ENCODE measurements around the gene RHBDD3.

RHBDD3 gene

DNA sequence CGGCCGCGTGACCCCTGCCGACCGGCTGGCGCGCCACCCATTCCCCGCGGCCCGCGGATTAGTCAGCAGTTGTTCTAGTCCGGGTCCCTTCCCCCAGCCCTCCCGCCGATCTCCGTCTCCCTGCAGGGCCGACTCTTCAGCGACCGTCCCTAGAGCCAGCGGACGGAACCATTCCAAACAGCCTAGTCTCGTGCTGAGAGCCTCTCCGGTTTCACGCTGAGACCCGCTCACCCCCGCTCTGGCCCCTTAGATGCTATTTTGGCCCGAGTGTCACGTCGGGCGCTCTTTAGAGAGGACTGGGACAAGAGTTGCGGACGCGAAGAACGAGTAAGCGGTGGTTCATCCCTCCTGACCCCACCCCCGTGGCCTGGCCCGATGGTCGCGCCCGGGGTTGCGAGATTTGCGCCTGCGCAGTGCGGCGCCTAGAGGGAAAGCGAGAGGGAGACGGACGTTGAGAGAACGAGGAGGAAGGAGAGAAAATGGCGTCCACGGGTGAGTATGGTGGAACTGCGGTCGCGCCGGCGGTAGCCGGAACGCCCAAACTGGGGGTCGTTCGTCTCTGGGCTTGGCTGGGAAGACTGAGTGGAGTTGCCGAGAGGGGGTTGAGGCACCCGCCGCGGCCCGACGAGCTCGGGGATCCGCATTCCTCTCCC, at the start of gene RHBDD3, which contains the start of gene EWSR1 (continued):
- TF ChIP-seq, protein P1, sequence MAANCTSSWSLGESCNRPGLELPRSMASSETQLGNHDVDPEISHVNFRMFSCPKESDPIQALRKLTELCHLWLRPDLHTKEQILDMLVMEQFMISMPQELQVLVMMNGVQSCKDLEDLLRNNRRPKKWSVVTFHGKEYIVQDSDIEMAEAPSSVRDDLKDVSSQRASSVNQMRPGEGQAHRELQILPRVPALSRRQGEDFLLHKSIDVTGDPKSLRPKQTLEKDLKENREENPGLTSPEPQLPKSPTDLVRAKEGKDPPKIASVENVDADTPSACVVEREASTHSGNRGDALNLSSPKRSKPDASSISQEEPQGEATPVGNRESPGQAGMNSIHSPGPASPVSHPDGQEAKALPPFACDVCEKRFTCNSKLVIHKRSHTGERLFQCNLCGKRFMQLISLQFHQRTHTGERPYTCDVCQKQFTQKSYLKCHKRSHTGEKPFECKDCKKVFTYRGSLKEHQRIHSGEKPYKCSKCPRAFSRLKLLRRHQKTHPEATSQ (tag by site-specific recombination; IDR thresholded peaks at IDR 0.05): 0 out of 2 replicates have a peak, but pooled peaks have one; percentile 76
- TF ChIP-seq ZNF529 (tag by site-specific recombination; IDR thresholded peaks at IDR 0.05; ENCODE audit: insufficient replicate concordance) (no peak), ZNF292 (tag by site-specific recombination; IDR thresholded peaks at IDR 0.05; ENCODE audit: borderline replicate concordance, low read depth) (no peak), ZNF549 (tag by site-specific recombination; IDR thresholded peaks at IDR 0.05) (no peak), IKZF3 (tag by site-specific recombination; IDR thresholded peaks at IDR 0.05) (peak; percentile 42; the same call in 1 of the 2 replicates), ZNF785 (tag by site-specific recombination; IDR thresholded peaks at IDR 0.05) (0 out of 2 replicates have a peak, but pooled peaks have one; percentile 71), ZXDB (tag by site-specific recombination; IDR thresholded peaks at IDR 0.05) (peak; percentile 95), ZBTB48 (tag by site-specific recombination; IDR thresholded peaks at IDR 0.05) (peak; percentile 100), ZSCAN18 (tag by site-specific recombination; IDR thresholded peaks at IDR 0.05) (peak; percentile 45), ZEB2 (tag by site-specific recombination; IDR thresholded peaks at IDR 0.05) (peak; percentile 91), ZNF473 (tag by site-specific recombination; IDR thresholded peaks at IDR 0.05) (no peak), PRDM6 (tag by site-specific recombination; IDR thresholded peaks at IDR 0.05) (no peak), ZSCAN23 (tag by site-specific recombination; IDR thresholded peaks at IDR 0.05) (peak; percentile 55; the same call in 1 of the 2 replicates), ZIC2 (tag by site-specific recombination; IDR thresholded peaks at IDR 0.05) (peak; percentile 97), ZBTB21 (tag by site-specific recombination; IDR thresholded peaks at IDR 0.05) (0 out of 2 replicates have a peak, but pooled peaks have one; percentile 37), GLIS1 (tag by site-specific recombination; IDR thresholded peaks at IDR 0.05) (peak; percentile 75), ZNF843 (tag by site-specific recombination; IDR thresholded peaks at IDR 0.05) (peak; percentile 45; the same call in 1 of the 2 replicates), ZNF426 (tag by site-specific recombination; IDR thresholded peaks at IDR 0.05) (no peak), ZBTB8A (tag by site-specific recombination; IDR thresholded peaks at IDR 0.05) (peak; percentile 83), KLF9 (tag by site-specific recombination; IDR thresholded peaks at IDR 0.05; ENCODE audit: low read depth) (peak; percentile 30), ZNF184 (tag by site-specific recombination; IDR thresholded peaks at IDR 0.05) (peak; percentile 26; the same call in 1 of the 2 replicates), ZSCAN16 (tag by site-specific recombination; IDR thresholded peaks at IDR 0.05) (peak; percentile 88), ZNF571 (tag by site-specific recombination; IDR thresholded peaks at IDR 0.05) (no peak), ZNF214 (tag by site-specific recombination; IDR thresholded peaks at IDR 0.05; ENCODE audit: borderline replicate concordance) (no peak)
- TF ChIP-seq, protein P2, sequence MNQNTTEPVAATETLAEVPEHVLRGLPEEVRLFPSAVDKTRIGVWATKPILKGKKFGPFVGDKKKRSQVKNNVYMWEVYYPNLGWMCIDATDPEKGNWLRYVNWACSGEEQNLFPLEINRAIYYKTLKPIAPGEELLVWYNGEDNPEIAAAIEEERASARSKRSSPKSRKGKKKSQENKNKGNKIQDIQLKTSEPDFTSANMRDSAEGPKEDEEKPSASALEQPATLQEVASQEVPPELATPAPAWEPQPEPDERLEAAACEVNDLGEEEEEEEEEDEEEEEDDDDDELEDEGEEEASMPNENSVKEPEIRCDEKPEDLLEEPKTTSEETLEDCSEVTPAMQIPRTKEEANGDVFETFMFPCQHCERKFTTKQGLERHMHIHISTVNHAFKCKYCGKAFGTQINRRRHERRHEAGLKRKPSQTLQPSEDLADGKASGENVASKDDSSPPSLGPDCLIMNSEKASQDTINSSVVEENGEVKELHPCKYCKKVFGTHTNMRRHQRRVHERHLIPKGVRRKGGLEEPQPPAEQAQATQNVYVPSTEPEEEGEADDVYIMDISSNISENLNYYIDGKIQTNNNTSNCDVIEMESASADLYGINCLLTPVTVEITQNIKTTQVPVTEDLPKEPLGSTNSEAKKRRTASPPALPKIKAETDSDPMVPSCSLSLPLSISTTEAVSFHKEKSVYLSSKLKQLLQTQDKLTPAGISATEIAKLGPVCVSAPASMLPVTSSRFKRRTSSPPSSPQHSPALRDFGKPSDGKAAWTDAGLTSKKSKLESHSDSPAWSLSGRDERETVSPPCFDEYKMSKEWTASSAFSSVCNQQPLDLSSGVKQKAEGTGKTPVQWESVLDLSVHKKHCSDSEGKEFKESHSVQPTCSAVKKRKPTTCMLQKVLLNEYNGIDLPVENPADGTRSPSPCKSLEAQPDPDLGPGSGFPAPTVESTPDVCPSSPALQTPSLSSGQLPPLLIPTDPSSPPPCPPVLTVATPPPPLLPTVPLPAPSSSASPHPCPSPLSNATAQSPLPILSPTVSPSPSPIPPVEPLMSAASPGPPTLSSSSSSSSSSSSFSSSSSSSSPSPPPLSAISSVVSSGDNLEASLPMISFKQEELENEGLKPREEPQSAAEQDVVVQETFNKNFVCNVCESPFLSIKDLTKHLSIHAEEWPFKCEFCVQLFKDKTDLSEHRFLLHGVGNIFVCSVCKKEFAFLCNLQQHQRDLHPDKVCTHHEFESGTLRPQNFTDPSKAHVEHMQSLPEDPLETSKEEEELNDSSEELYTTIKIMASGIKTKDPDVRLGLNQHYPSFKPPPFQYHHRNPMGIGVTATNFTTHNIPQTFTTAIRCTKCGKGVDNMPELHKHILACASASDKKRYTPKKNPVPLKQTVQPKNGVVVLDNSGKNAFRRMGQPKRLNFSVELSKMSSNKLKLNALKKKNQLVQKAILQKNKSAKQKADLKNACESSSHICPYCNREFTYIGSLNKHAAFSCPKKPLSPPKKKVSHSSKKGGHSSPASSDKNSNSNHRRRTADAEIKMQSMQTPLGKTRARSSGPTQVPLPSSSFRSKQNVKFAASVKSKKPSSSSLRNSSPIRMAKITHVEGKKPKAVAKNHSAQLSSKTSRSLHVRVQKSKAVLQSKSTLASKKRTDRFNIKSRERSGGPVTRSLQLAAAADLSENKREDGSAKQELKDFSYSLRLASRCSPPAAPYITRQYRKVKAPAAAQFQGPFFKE (tag by site-specific recombination; IDR thresholded peaks at IDR 0.05; ENCODE audit: borderline replicate concordance): no peak
- TF ChIP-seq, protein P3, sequence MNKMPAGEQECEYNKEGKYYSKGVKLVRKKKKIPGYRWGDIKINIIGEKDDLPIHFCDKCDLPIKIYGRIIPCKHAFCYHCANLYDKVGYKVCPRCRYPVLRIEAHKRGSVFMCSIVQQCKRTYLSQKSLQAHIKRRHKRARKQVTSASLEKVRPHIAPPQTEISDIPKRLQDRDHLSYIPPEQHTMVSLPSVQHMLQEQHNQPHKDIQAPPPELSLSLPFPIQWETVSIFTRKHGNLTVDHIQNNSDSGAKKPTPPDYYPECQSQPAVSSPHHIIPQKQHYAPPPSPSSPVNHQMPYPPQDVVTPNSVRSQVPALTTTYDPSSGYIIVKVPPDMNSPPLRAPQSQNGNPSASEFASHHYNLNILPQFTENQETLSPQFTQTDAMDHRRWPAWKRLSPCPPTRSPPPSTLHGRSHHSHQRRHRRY (tag by site-specific recombination; IDR thresholded peaks at IDR 0.05): no peak
- TF ChIP-seq, protein P4, sequence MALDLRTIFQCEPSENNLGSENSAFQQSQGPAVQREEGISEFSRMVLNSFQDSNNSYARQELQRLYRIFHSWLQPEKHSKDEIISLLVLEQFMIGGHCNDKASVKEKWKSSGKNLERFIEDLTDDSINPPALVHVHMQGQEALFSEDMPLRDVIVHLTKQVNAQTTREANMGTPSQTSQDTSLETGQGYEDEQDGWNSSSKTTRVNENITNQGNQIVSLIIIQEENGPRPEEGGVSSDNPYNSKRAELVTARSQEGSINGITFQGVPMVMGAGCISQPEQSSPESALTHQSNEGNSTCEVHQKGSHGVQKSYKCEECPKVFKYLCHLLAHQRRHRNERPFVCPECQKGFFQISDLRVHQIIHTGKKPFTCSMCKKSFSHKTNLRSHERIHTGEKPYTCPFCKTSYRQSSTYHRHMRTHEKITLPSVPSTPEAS (tag by site-specific recombination; IDR thresholded peaks at IDR 0.05): peak; percentile 46; the same call in 1 of the 2 replicates

Measured in HEK293 (cell line).